Peyer's patch (tissue), 4 donors: ENCODE measurements around the gene PDSS2. TPM values are rescaled to one million over a fixed set of nuclear protein-coding genes. Genes with fewer than 3 reads are reported as not detected.

ENCODE experiments used
- DNase-seq, 3 donors: peaks; one replicate each; pipeline ENCODE4 v3.0.0-alpha.2; 2017 to 2019
- H3K27ac ChIP-seq, 4 donors: fragments of 200-600 bp; sonication (generic); one replicate each; pipeline ENCODE4 v1.5.1; 2016 to 2019
- H3K27me3 ChIP-seq, 2 donors: fragments of 200-600 bp; sonication (generic); one replicate each; pipeline ENCODE4 v1.5.1; 2019
- H3K36me3 ChIP-seq, 3 donors: fragments of 200-600 bp; sonication (generic); one replicate each; pipeline ENCODE4 v1.5.1; 2016 to 2019
- H3K4me1 ChIP-seq, 4 donors: fragments of 200-600 bp; sonication (generic); one replicate each; pipeline ENCODE4 v1.5.1; 2016 to 2019
- H3K4me3 ChIP-seq, 4 donors: fragments of 200-600 bp; sonication (generic); 1 replicate in 3 of 4; 2 replicates in 1 of 4; pipeline ENCODE4 v1.5.1; 2016 to 2019; ENCODE audit warnings: mild to moderate bottlenecking in 1 of 4
- H3K9me3 ChIP-seq, 4 donors: fragments of 200-600 bp; sonication (generic); one replicate each; pipeline ENCODE4 v1.5.1; 2016 to 2019; ENCODE audit warnings: mild to moderate bottlenecking in 1 of 4
- POLR2A ChIP-seq, 2 donors: fragments of 450-650 bp; IDR thresholded peaks; one replicate each; pipeline ENCODE4 v1.5.1; 2017; ENCODE audit warnings: antibody characterized with exemption in 2 of 2, mild to moderate bottlenecking in 2 of 2, moderate library complexity in 2 of 2
- total RNA-seq, 4 donors: library from RNA; depleted of rRNA; stranded (reverse); fragments of >200 nt; gene quantifications; one replicate each; pipeline ENCODE4 v1.1.0, GENCODE V29; 2016
- TF ChIP-seq, protein P1 (sequence below), 6 experiments: fragments of 450-650 bp in 4 of 6; fragments of 200-600 bp in 2 of 6; sonication (generic) in 1 of 6; IDR thresholded peaks; one replicate each; pipeline ENCODE4 v1.5.1; 2017 to 2019; ENCODE audit warnings: antibody characterized with exemption in 6 of 6, mild to moderate bottlenecking in 3 of 6, moderate library complexity in 1 of 6

PDSS2 gene
- total RNA-seq, 4 donors from 2014 or later, result 9.5 to 16.5 (median 15.4) TPM

DNA sequence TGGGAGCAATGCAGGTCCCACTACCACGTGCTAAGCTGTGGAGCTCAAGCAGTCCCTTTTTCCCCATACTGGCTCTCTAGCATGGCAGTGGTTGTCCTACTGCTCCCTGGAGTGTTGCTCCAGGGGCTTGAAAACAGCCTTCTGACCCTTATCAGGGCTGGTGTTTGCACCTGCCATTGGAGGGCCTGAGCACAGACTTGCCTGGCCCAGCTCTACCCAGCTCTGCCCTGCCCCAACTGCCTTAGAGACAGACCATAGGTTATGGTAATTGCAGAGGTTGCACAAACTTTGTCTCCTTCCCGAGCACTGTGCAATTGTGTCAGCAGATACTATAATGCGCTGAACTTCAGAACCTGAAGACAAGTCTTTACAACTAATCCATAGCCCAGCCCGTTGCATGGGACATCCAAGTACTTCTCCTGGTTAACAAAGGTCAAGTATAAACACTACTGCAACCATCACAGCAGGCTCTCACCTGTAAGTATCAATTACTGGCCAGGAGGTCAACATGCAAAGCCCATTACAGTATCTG is 58.7 kb downstream of the PDSS2 start:
- no peak overlapping the region for H3K4me3 ChIP-seq
- peaks cover 0 to 7% (median 3%) of the 10 kb centered on the region in 4 donors for H3K9me3 ChIP-seq
- no peaks in the 10 kb centered on the region for H3K36me3 ChIP-seq
- no peaks in the 10 kb centered on the region for H3K27me3 ChIP-seq
- TF ChIP-seq POLR2A (IDR thresholded peaks at IDR 0.05), result no peak
- TF ChIP-seq, protein P1, sequence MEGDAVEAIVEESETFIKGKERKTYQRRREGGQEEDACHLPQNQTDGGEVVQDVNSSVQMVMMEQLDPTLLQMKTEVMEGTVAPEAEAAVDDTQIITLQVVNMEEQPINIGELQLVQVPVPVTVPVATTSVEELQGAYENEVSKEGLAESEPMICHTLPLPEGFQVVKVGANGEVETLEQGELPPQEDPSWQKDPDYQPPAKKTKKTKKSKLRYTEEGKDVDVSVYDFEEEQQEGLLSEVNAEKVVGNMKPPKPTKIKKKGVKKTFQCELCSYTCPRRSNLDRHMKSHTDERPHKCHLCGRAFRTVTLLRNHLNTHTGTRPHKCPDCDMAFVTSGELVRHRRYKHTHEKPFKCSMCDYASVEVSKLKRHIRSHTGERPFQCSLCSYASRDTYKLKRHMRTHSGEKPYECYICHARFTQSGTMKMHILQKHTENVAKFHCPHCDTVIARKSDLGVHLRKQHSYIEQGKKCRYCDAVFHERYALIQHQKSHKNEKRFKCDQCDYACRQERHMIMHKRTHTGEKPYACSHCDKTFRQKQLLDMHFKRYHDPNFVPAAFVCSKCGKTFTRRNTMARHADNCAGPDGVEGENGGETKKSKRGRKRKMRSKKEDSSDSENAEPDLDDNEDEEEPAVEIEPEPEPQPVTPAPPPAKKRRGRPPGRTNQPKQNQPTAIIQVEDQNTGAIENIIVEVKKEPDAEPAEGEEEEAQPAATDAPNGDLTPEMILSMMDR (IDR thresholded peaks at IDR 0.05), result no peak
- DNase-seq, result peak in 2 of 3 donors; percentile 63 to 68
- H3K4me1 ChIP-seq, result peaks cover 0 to 9% (median 0%) of the 10 kb centered on the region in 4 donors
- H3K27ac ChIP-seq, result peak overlapping the region in 3 of 4 donors; percentile 33 to 79 (median 73)

DNA sequence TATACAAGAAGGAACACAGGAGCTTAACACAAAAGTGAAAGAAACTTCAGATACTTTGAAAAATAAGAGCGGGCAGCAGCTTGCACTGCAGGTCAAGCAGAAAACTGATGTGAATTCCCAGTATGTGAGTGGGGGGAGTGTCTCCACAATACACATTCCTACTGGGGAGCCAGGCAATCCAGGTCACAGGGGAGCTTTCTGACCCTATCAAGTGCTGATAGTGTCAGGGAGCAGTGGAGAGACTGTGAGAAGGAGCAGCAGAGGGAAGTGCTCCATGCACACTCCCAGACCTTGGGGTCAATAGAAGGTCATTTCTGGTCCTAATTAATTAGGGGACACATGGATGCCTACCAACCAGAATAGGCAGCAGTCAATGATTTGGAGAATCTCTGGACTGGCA is 59.4 kb downstream of the PDSS2 start:
- Histone ChIP-seq H3K9me3 (peaks cover 0 to 7% (median 3%) of the 10 kb centered on the region in 4 donors), H3K4me1 (peaks cover 0 to 9% (median 0%) of the 10 kb centered on the region in 4 donors), H3K36me3 (no peaks in the 10 kb centered on the region), H3K27ac (peak overlapping the region in 3 of 4 donors; percentile 33 to 79 (median 73)), H3K4me3 (no peak overlapping the region), H3K27me3 (no peaks in the 10 kb centered on the region)
- DNase-seq, result no peak
- no peak for TF ChIP-seq POLR2A (IDR thresholded peaks at IDR 0.05)
- TF ChIP-seq, protein P1 (IDR thresholded peaks at IDR 0.05), result no peak

GRCh38 chr6:107398001-107398400 is 61.4 kb downstream of the PDSS2 start:
- H3K9me3 ChIP-seq, result peaks cover 0 to 12% (median 3%) of the 10 kb centered on the region in 4 donors
- no peak overlapping the region for H3K27ac ChIP-seq
- H3K4me1 ChIP-seq, result peaks cover 0 to 9% (median 0%) of the 10 kb centered on the region in 4 donors
- no peak for DNase-seq
- H3K27me3 ChIP-seq, result no peaks in the 10 kb centered on the region
- H3K36me3 ChIP-seq, result no peaks in the 10 kb centered on the region
- TF ChIP-seq, protein P1 (IDR thresholded peaks at IDR 0.05), result no peak
- no peak for TF ChIP-seq POLR2A (IDR thresholded peaks at IDR 0.05)
- no peak overlapping the region for H3K4me3 ChIP-seq

- no peaks in the 10 kb centered on the region for H3K36me3 ChIP-seq
- no peak for DNase-seq
- H3K27me3 ChIP-seq, result no peaks in the 10 kb centered on the region
- peaks cover 0 to 9% (median 0%) of the 10 kb centered on the region in 4 donors for H3K9me3 ChIP-seq
- peaks cover 0 to 9% (median 0%) of the 10 kb centered on the region in 4 donors for H3K4me1 ChIP-seq
- TF ChIP-seq, protein P1 (IDR thresholded peaks at IDR 0.05), result no peak
- no peak for TF ChIP-seq POLR2A (IDR thresholded peaks at IDR 0.05)
- no peak overlapping the region for H3K27ac ChIP-seq
- H3K4me3 ChIP-seq, result no peak overlapping the region
Measured at GRCh38 chr6:107396211-107396610, 63.2 kb downstream of the PDSS2 start.

DNA sequence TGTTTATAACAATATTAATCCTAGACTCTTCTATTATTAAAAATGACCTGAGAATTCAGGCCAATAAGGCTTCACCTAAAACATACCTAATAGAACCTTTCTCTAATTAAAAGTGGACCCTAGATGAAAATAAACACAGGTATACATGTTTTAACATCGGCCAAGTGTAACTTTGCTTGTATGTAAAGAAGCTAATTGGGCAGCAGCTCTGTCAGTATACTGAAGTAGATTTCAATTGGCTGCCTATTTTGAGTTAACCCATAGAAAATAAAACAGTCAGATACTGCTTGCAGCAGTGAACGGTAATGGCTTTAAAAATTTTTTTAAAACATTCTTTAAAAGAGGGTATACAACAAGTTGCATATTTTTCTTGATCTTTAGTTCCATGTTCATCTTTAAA is 67.3 kb downstream of the PDSS2 start:
- no peaks in the 10 kb centered on the region for H3K4me1 ChIP-seq
- H3K27ac ChIP-seq, result no peak overlapping the region
- peaks cover 0 to 9% (median 0%) of the 10 kb centered on the region in 4 donors for H3K9me3 ChIP-seq
- H3K4me3 ChIP-seq, result no peak overlapping the region
- H3K27me3 ChIP-seq, result no peaks in the 10 kb centered on the region
- H3K36me3 ChIP-seq, result no peaks in the 10 kb centered on the region
- no peak for TF ChIP-seq POLR2A (IDR thresholded peaks at IDR 0.05)
- TF ChIP-seq, protein P1 (IDR thresholded peaks at IDR 0.05), result no peak
- DNase-seq, result no peak
